B cell (primary cell): ENCODE results near the gene C1orf174. TPM values are rescaled to one million over a fixed set of nuclear protein-coding genes. Genes with fewer than 3 reads are reported as not detected.

Experiments used
- ATAC-seq: fragments of 200-7000 bp; cut with Tn5 transposase; one replicate; pipeline ENCODE4 v1.10.0; 2021; ENCODE audit warnings: low read depth, mild to moderate bottlenecking, moderate number of reproducible peaks, moderate library complexity
- CTCF ChIA-PET: fragments of 350-600 bp; sonication (Branson Sonifier 250); formaldehyde crosslinking; loops from one replicate; lab custom pipeline; 2021; ENCODE audit warnings: antibody characterized with exemption, inconsistent platforms; lab: Charles Lee
- POLR2A ChIA-PET: fragments of 350-600 bp; sonication (Branson Sonifier 250); formaldehyde crosslinking; loops from one replicate; lab custom pipeline; 2021; ENCODE audit warnings: antibody characterized with exemption; lab: Charles Lee
- DNase-seq: peaks from one replicate; pipeline ENCODE4 v3.0.0; 2013
- H2AFZ ChIP-seq: 2 replicates; pipeline ENCODE4 v1.6.1; 2012; ENCODE audit warnings: mild to moderate bottlenecking, low read depth, low read length; ENCODE audit not compliant: insufficient read depth, poor library complexity, severe bottlenecking
- H3K27ac ChIP-seq, 2 donors: 1 replicate in 1 of 2; 2 replicates in 1 of 2; pipeline ENCODE4 v1.5.1; 2012 to 2013; ENCODE audit warnings: low read length in 2 of 2, mild to moderate bottlenecking in 2 of 2, moderate library complexity in 1 of 2
- H3K27me3 ChIP-seq, 4 experiments: fragments of 200-600 bp in 1 of 4; sonication (generic) in 1 of 4; replicated peaks in 1 of 4; 1 replicate in 2 of 4; 2 replicates in 2 of 4; pipeline versions ENCODE4 v1.6.1 to v1.7.0; 2013 to 2016; ENCODE audit warnings: low read length in 3 of 4, mild to moderate bottlenecking in 2 of 4, mixed read lengths in 1 of 4, moderate library complexity in 1 of 4; ENCODE audit not compliant: insufficient read depth in 4 of 4, control insufficient read depth in 3 of 4; ENCODE audit errors: control extremely low read depth in 1 of 4
- H3K36me3 ChIP-seq, 2 experiments: replicated peaks in 1 of 2; 1 replicate in 1 of 2; 2 replicates in 1 of 2; pipeline versions ENCODE4 v1.6.1 to v1.7.1; 2013; ENCODE audit warnings: low read length in 1 of 2; ENCODE audit not compliant: insufficient read depth in 2 of 2, control insufficient read depth in 1 of 2; ENCODE audit errors: control extremely low read depth in 1 of 2, extremely low read depth in 1 of 2
- H3K4me1 ChIP-seq, 2 donors: fragments of 200-600 bp in 1 of 2; sonication (generic) in 1 of 2; 1 replicate in 1 of 2; 2 replicates in 1 of 2; pipeline versions ENCODE4 v1.5.1 to v1.6.1; 2013 to 2017; ENCODE audit warnings: low read length in 2 of 2; ENCODE audit not compliant: control insufficient read depth in 2 of 2, insufficient read depth in 2 of 2
- H3K4me2 ChIP-seq: replicated peaks from 2 replicates; pipeline ENCODE3; 2012; ENCODE audit warnings: mild to moderate bottlenecking, low read depth, low read length; ENCODE audit not compliant: poor library complexity, severe bottlenecking
- H3K4me3 ChIP-seq, 5 experiments: fragments of 200-600 bp in 1 of 5; sonication (generic) in 1 of 5; 1 replicate in 3 of 5; 2 replicates in 2 of 5; pipeline versions ENCODE4 v1.5.1 to v1.7.0; 2011 to 2016; ENCODE audit warnings: low read length in 4 of 5, mild to moderate bottlenecking in 4 of 5, low read depth in 2 of 5, control low read depth in 1 of 5, moderate library complexity in 1 of 5; ENCODE audit not compliant: insufficient read depth in 1 of 5; ENCODE audit errors: control extremely low read depth in 1 of 5, extremely low read depth in 1 of 5
- H3K79me2 ChIP-seq: fragments of 200-600 bp; sonication (generic); one replicate; pipeline ENCODE4 v1.6.0; 2016; ENCODE audit warnings: low read length; ENCODE audit not compliant: control insufficient read depth, insufficient read depth
- H3K9ac ChIP-seq: fragments of 200-600 bp; sonication (generic); 2 replicates; pipeline ENCODE4 v1.6.1; 2017; ENCODE audit warnings: mild to moderate bottlenecking, low read length, moderate library complexity
- H3K9me3 ChIP-seq, 3 donors: one replicate each; pipeline versions ENCODE4 v1.6.1 to v1.7.1; 2013; ENCODE audit warnings: low read length in 2 of 3; ENCODE audit not compliant: control insufficient read depth in 2 of 3, insufficient read depth in 1 of 3; ENCODE audit errors: control extremely low read depth in 1 of 3
- H4K20me1 ChIP-seq: 2 replicates; pipeline ENCODE4 v1.6.0; 2012; ENCODE audit warnings: mild to moderate bottlenecking, low read length; ENCODE audit not compliant: insufficient read depth, control insufficient read depth, poor library complexity, severe bottlenecking
- H3K27ac Mint-ChIP-seq: one replicate; pipeline ENCODE4 v1.8.0; 2021; ENCODE audit warnings: mixed read lengths
- H3K27me3 Mint-ChIP-seq: one replicate; pipeline ENCODE4 v1.8.0; 2021; ENCODE audit warnings: mixed read lengths
- H3K4me1 Mint-ChIP-seq: one replicate; pipeline ENCODE4 v1.8.0; 2021; ENCODE audit warnings: mixed read lengths
- H3K4me3 Mint-ChIP-seq: one replicate; pipeline ENCODE4 v1.8.0; 2021; ENCODE audit warnings: mixed read lengths
- H3K9me3 Mint-ChIP-seq: one replicate; pipeline ENCODE4 v1.8.0; 2022; ENCODE audit warnings: mixed read lengths; ENCODE audit not compliant: insufficient read depth
- EZH2 ChIP-seq: IDR thresholded peaks from 2 replicates; pipeline ENCODE4 v1.6.1; 2012; ENCODE audit warnings: borderline replicate concordance, low read depth, mild to moderate bottlenecking, moderate library complexity, low read length; ENCODE audit not compliant: insufficient read depth, poor library complexity, severe bottlenecking
- WGBS: methylation state at CpG from one replicate; pipeline ENCODE4 v1.1.5; 2013; ENCODE audit warnings: missing lambda C conversion rate; ENCODE audit not compliant: insufficient coverage; 5-methylcytosine and 5-hydroxymethylcytosine counted together
- intact Hi-C: fragments of 100-400 bp; cut with micrococcal nuclease; formaldehyde crosslinking; loops from one replicate; pipeline ENCODE4 v1.10.0; 2022
- polyA plus RNA-seq: library from polyadenylated mRNA; depleted of rRNA; stranded (reverse); fragments of >200 nt; gene quantifications from 2 replicates; pipeline ENCODE4 v1.2.3, GENCODE V29; 2012
- total RNA-seq, 2 donors: library from RNA; stranded (reverse); fragments of 120-200 nt in 1 of 2; gene quantifications; 1 replicate in 1 of 2; 2 replicates in 1 of 2; pipeline versions ENCODE4 v1.2.3 to v1.2.4, GENCODE V29; 2013 to 2022
- TF ChIP-seq, protein P1 (sequence below): fragments of 200-600 bp; IDR thresholded peaks from one replicate; pipeline ENCODE4 v1.8.0; 2022; ENCODE audit warnings: antibody characterized with exemption, mild to moderate bottlenecking

C1orf174 gene
- total and polyA plus RNA-seq, 2 donors (not counting 1 experiment from before 2014, with no cell fraction given), result 33.2 to 49.8 TPM

- H3K27me3 Mint-ChIP-seq, result no peaks in the 10 kb centered on the region
- no peak overlapping the region for H3K27ac Mint-ChIP-seq
- H2AFZ ChIP-seq, result no peak overlapping the region
- H3K4me1 ChIP-seq, result peaks cover 8 to 25% of the 10 kb centered on the region in 2 donors
- H3K79me2 ChIP-seq, result peaks cover 40% of the 10 kb centered on the region
- H3K27ac ChIP-seq, result no peak overlapping the region
- intact Hi-C loops, result no loop called here
- H3K9me3 Mint-ChIP-seq, result no peaks in the 10 kb centered on the region
- H3K9ac ChIP-seq, result no peak overlapping the region
- peaks cover 18 to 51% of the 10 kb centered on the region in 2 experiments for H3K36me3 ChIP-seq
- H4K20me1 ChIP-seq, result peaks cover 29% of the 10 kb centered on the region
- DNase-seq (no peak), ATAC-seq (no peak)
- H3K4me2 ChIP-seq, result no peak overlapping the region
- TF ChIP-seq EZH2, result no peak
- TF ChIP-seq, protein P1, sequence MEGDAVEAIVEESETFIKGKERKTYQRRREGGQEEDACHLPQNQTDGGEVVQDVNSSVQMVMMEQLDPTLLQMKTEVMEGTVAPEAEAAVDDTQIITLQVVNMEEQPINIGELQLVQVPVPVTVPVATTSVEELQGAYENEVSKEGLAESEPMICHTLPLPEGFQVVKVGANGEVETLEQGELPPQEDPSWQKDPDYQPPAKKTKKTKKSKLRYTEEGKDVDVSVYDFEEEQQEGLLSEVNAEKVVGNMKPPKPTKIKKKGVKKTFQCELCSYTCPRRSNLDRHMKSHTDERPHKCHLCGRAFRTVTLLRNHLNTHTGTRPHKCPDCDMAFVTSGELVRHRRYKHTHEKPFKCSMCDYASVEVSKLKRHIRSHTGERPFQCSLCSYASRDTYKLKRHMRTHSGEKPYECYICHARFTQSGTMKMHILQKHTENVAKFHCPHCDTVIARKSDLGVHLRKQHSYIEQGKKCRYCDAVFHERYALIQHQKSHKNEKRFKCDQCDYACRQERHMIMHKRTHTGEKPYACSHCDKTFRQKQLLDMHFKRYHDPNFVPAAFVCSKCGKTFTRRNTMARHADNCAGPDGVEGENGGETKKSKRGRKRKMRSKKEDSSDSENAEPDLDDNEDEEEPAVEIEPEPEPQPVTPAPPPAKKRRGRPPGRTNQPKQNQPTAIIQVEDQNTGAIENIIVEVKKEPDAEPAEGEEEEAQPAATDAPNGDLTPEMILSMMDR, result no peak
- no peaks in the 10 kb centered on the region for H3K27me3 ChIP-seq
- H3K4me1 Mint-ChIP-seq, result peaks cover 19% of the 10 kb centered on the region
- CTCF ChIA-PET, result no interaction called here
- POLR2A ChIA-PET, result no interaction called here
- 95% methylated on average over 6 of the region's 14 CpGs for WGBS
- no peak overlapping the region for H3K4me3 Mint-ChIP-seq
- H3K9me3 ChIP-seq, result no peaks in the 10 kb centered on the region
- no peak overlapping the region for H3K4me3 ChIP-seq
These were observed 10.1 kb downstream of the C1orf174 start for GRCh38 chr1:3889936-3890335.

DNA sequence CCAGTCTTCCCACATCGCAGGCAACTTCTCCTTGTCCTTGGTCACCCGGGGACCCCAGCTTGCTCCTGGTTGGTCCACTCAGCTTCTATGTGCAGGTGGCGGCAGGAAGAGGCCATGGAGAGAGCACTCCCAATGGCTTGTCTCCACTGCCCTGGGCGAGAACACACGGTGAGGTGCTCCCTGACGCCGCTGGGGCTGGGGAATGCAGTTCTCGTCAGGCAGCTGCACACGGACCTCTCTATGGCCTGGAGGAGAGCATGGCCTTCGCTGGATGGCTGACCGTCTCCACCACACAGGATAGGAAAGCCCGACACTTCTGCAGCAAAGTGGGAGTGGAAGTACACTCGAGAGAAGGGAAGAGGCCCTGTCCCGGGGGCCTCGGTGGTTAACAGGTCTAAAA lies 11.8 kb downstream of the C1orf174 start:
- DNase-seq (no peak), ATAC-seq (no peak)
- peaks cover 8 to 20% of the 10 kb centered on the region in 2 donors for H3K4me1 ChIP-seq
- intact Hi-C loops, result no loop called here
- H3K9me3 Mint-ChIP-seq, result no peaks in the 10 kb centered on the region
- no peak overlapping the region for H3K4me3 Mint-ChIP-seq
- no peak overlapping the region for H2AFZ ChIP-seq
- H3K4me1 Mint-ChIP-seq, result peaks cover 18% of the 10 kb centered on the region
- no peaks in the 10 kb centered on the region for H3K9me3 ChIP-seq
- H4K20me1 ChIP-seq, result peaks cover 17% of the 10 kb centered on the region
- no peak overlapping the region for H3K9ac ChIP-seq
- H3K4me3 ChIP-seq, result no peak overlapping the region
- 91% methylated on average over 15 of the region's 15 CpGs for WGBS
- no peak overlapping the region for H3K27ac ChIP-seq
- H3K4me2 ChIP-seq, result no peak overlapping the region
- TF ChIP-seq, protein P1, result no peak
- TF ChIP-seq EZH2, result no peak
- H3K27me3 ChIP-seq, result no peaks in the 10 kb centered on the region
- POLR2A ChIA-PET, result no interaction called here
- H3K79me2 ChIP-seq, result peaks cover 24% of the 10 kb centered on the region
- H3K36me3 ChIP-seq, result peaks cover 21 to 64% of the 10 kb centered on the region in 2 experiments
- CTCF ChIA-PET, result no interaction called here
- no peak overlapping the region for H3K27ac Mint-ChIP-seq
- H3K27me3 Mint-ChIP-seq, result no peaks in the 10 kb centered on the region
